ENCODE data around the gene PCBD1.

Gene PCBD1

DNA sequence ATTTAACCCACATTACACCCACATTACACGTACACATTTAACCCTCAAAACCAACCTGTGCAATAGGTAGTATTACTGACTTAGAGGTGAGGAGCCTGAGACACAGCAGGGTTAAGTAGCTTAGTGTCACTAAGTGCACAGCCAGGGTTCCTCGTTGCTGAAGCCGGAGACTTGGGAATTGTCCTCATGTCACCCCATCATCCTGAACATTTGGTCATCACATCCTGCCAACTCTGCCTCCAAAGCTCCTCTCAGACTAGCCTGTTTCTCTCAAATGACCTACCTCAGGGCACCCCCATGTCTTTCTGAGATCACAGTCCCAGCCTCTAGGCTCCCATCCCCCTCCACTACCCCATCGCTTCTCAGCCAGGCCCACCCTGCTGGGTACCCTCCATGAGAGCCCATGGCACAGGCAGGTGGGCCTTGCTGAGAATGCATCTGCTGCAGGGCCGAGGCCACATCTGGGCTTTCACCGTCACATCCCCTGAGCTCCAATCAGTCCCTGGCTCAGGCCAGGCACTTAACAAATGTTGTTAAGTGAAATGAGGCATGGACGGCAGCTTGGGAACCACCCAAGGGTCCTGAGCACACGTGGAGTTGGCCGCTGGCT lies 21.1 kb upstream of the PCBD1 start:
- DNase-seq (ENCODE audit: low read depth in 1 of 2, low spot score in 1 of 2) = no peak
- no peak overlapping the region for H3K27ac ChIP-seq (replicated peaks)
- no peak overlapping the region for H3K4me3 ChIP-seq (replicated peaks; ENCODE audit: insufficient read depth, low read length)
- H3K27me3 ChIP-seq (ENCODE audit: insufficient read depth, poor library complexity, severe bottlenecking) = no peaks in the 10 kb centered on the region
- TF ChIP-seq, protein P1, sequence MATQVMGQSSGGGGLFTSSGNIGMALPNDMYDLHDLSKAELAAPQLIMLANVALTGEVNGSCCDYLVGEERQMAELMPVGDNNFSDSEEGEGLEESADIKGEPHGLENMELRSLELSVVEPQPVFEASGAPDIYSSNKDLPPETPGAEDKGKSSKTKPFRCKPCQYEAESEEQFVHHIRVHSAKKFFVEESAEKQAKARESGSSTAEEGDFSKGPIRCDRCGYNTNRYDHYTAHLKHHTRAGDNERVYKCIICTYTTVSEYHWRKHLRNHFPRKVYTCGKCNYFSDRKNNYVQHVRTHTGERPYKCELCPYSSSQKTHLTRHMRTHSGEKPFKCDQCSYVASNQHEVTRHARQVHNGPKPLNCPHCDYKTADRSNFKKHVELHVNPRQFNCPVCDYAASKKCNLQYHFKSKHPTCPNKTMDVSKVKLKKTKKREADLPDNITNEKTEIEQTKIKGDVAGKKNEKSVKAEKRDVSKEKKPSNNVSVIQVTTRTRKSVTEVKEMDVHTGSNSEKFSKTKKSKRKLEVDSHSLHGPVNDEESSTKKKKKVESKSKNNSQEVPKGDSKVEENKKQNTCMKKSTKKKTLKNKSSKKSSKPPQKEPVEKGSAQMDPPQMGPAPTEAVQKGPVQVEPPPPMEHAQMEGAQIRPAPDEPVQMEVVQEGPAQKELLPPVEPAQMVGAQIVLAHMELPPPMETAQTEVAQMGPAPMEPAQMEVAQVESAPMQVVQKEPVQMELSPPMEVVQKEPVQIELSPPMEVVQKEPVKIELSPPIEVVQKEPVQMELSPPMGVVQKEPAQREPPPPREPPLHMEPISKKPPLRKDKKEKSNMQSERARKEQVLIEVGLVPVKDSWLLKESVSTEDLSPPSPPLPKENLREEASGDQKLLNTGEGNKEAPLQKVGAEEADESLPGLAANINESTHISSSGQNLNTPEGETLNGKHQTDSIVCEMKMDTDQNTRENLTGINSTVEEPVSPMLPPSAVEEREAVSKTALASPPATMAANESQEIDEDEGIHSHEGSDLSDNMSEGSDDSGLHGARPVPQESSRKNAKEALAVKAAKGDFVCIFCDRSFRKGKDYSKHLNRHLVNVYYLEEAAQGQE (IDR thresholded peaks at IDR 0.05; ENCODE audit: insufficient replicate concordance, low read depth) = no peak
- TF ChIP-seq SPI1 (IDR thresholded peaks at IDR 0.05; ENCODE audit: borderline replicate concordance, low read depth) (no peak), GABPA (IDR thresholded peaks at IDR 0.05; ENCODE audit: low read depth) (no peak)

DNA sequence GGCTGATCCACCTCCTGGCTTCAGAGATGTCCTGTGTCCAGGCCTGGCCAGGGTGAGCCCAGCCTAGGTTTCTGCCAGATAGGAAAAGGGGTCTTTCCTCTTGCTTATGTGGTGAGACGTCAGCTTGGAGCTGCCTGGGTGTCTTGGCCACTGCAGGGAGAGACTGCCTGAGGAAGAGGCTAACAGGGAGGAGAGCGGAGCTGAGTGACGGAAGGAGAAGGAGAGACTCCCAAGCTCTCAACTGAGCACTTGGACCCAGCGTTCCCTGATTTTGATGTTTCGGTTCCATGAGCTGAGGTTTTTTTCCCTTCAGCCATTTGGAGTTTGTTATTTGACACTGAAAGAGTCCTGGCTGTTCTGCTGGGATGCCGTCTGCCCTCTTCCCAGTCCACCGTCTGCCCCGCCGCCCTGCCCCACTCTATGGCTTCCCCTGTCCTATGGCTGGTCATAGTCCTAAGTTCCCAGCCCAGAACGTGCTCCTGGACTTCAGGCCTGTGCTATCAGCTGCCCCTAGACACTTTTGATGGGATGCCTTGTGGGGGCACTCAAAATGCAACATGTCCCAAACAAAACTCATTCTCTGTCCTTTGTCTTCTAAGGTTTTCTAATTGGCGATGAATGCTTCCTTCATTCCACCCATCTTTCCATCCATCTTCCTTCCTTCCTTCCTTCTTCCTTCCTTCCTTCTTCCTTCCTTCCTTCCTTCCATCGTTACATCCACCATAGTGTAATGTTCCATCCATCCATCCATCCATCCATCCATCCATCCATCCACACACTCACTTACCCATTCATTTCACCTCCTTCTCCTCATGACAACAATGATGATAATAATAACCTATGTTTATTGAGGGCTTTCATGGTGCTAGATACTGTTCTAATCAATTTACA lies 20.3 kb upstream of the PCBD1 start:
- no peaks in the 10 kb centered on the region for H3K27me3 ChIP-seq (ENCODE audit: insufficient read depth, poor library complexity, severe bottlenecking)
- TF ChIP-seq, protein P1 (IDR thresholded peaks at IDR 0.05; ENCODE audit: insufficient replicate concordance, low read depth) = no peak
- TF ChIP-seq, protein P2, sequence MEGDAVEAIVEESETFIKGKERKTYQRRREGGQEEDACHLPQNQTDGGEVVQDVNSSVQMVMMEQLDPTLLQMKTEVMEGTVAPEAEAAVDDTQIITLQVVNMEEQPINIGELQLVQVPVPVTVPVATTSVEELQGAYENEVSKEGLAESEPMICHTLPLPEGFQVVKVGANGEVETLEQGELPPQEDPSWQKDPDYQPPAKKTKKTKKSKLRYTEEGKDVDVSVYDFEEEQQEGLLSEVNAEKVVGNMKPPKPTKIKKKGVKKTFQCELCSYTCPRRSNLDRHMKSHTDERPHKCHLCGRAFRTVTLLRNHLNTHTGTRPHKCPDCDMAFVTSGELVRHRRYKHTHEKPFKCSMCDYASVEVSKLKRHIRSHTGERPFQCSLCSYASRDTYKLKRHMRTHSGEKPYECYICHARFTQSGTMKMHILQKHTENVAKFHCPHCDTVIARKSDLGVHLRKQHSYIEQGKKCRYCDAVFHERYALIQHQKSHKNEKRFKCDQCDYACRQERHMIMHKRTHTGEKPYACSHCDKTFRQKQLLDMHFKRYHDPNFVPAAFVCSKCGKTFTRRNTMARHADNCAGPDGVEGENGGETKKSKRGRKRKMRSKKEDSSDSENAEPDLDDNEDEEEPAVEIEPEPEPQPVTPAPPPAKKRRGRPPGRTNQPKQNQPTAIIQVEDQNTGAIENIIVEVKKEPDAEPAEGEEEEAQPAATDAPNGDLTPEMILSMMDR (IDR thresholded peaks at IDR 0.05; ENCODE audit: insufficient read depth, low read length) = no peak
- TF ChIP-seq POLR2AphosphoS5 (IDR thresholded peaks at IDR 0.05; ENCODE audit: low read depth) (no peak), SPI1 (IDR thresholded peaks at IDR 0.05; ENCODE audit: borderline replicate concordance, low read depth) (no peak), GABPA (IDR thresholded peaks at IDR 0.05; ENCODE audit: low read depth) (no peak)
- no peak overlapping the region for H3K4me3 ChIP-seq (replicated peaks; ENCODE audit: insufficient read depth, low read length)
- H3K27ac ChIP-seq (replicated peaks) = no peak overlapping the region
- no peak for DNase-seq (ENCODE audit: low read depth in 1 of 2, low spot score in 1 of 2)

DNA sequence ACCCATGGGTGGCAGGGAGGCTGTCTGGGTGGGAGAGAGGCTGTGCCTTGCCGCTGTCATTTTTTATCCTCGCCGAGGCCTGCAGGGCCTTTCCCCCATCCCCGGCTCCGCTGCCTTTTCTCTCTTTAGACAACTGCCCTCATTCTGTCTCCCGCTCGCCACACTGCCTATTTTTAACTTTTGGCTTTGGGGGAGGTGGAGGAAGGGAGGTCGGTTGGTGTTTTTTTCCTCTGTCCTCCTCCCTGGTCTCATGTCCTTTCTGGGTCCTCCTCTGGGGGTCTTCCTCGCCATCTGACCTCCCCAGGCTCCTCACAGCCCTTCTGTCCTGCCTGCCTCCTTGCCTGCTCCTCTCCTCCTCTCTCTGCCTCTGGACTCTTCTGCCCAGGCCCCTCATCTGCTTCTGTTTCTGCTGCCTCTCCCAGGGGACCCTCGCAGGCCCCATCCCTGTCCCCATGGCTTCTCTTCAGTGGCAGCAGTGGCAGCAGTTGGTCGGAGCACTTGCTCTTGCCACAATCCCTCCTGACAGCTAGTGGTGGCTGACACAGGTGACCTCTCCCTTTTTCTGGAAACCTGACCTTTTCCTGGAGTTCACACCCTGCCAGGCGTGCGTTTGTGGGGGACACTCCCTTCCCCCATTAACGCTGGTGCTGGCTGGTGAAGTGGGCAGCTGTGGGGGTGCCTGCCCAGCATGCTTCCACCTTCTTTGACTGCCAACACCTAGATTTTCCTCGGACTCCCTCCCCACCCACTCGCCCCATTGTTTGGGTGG lies 19.5 kb upstream of the PCBD1 start:
- Histone ChIP-seq H3K4me3 (replicated peaks; ENCODE audit: insufficient read depth, low read length) (no peak overlapping the region), H3K27me3 (ENCODE audit: insufficient read depth, poor library complexity, severe bottlenecking) (no peaks in the 10 kb centered on the region), H3K27ac (replicated peaks) (no peak overlapping the region)
- TF ChIP-seq, protein P2 (IDR thresholded peaks at IDR 0.05; ENCODE audit: insufficient read depth, low read length) = no peak
- DNase-seq (ENCODE audit: low read depth in 1 of 2, low spot score in 1 of 2) = no peak
